Left colon (tissue), 2 donors: ENCODE data around the gene TLX1. TPM values are rescaled to one million over a fixed set of nuclear protein-coding genes. Genes with fewer than 3 reads are reported as not detected.

ENCODE experiments used
- ATAC-seq: fragments of 200-7000 bp; cut with Tn5 transposase; one replicate; pipeline ENCODE4 v1.9.1; 2020; ENCODE audit warnings: mild to moderate bottlenecking, moderate library complexity
- DNase-seq, 2 donors: peaks; one replicate each; pipeline ENCODE4 v3.0.0-alpha.2; 2020
- intact Hi-C, 2 donors: fragments of 100-400 bp; cut with DNase I in 1 of 2; cut with micrococcal nuclease in 1 of 2; formaldehyde crosslinking; loops; one replicate each; pipeline versions ENCODE4 v1.11.2 to v1.14.0; 2022; cut with DNase I, micrococcal nuclease
- total RNA-seq, 2 donors: library from RNA; stranded (reverse); fragmentation: NEBNext Ultra II Directional; extraction: Animal tissue kit (Norgen Biotek cat#: 25700); gene quantifications; one replicate each; pipeline ENCODE4 v1.2.1, GENCODE V29; 2021
- donor health status: DM: no; HTN: no; CAD: no.
- donor health status: DM: yes; HTN: yes; CAD: no.

TLX1 gene
- total RNA-seq, 2 donors from 2014 or later = 0.12 to 1.7 TPM

DNA sequence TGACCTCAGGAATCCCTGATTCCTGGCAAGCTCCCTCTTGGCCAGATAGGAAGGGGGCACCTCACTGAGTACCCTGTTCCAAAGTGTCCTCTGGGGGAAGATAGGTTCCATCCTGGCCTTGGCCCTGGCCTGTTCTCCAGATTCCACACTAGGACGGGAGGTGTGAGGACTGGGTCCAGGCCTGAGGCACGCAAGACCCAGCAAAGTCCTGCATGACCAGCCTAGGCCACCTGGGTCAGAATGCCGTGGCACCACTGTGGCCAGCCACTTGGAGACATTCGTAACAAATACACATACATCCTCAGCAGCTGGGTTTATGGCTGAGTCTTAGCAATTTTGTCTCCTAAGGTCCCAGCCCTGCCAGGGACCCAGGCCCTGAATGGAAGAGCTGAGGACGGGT, 23.3 kb upstream of the TLX1 start:
- no peak for ATAC-seq

DNA sequence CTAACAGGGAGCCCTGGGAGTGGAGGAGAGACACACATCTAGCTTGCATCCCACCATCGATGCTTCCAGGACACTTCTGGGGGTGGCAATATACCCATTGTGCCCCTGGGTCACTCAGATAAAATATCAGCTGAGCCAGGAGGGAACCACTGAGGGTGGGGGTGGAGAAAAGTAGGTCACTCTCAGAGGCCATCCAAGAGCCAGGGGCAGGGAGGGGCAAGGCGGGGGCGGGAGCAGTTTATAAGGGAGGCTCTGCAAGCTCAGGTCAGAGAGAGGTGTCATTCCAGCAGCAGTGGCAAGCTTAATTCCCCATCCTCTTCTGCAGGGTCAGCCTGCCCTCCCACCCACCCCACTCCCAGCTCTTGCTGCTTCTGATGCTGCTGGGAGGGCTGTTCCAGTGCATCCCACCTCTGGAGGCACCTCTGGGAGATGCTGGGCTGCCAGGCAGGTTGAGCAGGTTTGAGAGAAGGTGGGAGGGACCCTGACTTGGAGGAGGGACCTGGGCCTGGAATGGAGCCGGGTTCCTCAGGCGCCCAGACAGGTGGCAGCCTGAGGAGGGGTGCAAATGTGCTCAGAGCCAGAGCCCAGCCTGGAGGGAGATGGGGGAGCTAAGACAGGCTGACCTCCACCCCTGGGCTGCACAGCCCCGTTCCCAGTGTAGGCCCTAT, 20.1 kb upstream of the TLX1 start:
- DNase-seq (no peak), ATAC-seq (peak; percentile 42)
- intact Hi-C loops = no loop called here

More for the DNA sequence above, 23.3 kb upstream of the TLX1 start:
- no peak for DNase-seq
- intact Hi-C loops = no loop called here

DNA sequence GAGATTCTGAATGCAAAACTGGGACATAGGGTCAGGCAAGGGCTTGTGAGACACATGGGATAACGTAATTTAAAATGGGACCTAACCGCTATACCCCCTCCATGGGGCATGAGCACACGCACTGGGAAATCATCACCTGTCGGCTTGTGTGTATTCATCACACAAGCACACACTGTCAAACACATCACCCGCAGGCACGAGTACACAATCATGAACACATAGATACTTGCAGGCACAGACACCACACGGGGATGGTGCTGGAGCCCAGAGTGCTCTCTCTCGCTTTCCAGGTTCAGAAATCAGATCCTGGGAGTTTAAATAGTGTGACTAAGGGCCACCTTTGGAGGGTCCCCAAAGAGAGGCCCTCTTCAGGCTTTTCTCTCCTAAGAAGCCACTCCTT, 19.6 kb upstream of the TLX1 start:
- no peak for ATAC-seq
- intact Hi-C loops = no loop called here
- no peak for DNase-seq

DNA sequence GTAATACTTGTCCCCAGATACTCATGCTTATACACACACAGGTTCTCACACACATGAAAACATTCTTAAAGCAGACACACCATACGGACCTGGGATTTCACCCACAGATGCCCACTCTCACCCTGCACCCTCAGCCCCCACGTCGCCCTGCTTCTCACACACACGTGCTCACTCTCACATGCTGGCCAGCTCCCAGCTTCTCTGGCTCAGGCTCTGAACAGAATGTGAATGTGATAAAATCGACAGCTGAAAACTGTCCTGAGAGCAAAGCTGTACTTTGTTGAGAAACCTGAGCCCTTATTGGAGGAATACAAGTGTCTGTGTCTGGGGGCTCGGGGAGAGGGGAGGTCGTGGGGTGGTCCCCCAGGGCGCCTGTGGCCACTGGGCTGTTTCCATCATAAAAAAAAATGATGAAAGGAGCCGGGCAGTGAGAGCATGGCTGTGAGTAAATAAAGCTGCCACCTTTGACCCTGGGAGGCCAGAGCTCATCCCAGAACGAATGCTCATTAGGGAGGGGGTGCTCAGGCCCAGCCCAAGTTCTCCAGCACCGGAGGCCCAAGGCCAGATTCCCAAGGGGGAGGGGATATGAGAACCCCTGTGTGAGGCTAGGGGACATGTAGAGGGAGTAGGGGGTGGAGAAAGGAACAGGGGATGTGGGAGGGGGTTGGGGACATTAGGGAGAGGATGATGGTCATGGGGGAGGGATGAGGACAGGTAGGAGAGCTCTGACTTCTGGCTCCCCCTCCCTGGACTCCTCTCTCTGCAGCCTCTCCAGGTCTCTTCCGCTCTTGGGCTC, 18.1 kb upstream of the TLX1 start:
- DNase-seq = no peak
- peak; percentile 55 for ATAC-seq
- intact Hi-C loops = no loop called here

DNA sequence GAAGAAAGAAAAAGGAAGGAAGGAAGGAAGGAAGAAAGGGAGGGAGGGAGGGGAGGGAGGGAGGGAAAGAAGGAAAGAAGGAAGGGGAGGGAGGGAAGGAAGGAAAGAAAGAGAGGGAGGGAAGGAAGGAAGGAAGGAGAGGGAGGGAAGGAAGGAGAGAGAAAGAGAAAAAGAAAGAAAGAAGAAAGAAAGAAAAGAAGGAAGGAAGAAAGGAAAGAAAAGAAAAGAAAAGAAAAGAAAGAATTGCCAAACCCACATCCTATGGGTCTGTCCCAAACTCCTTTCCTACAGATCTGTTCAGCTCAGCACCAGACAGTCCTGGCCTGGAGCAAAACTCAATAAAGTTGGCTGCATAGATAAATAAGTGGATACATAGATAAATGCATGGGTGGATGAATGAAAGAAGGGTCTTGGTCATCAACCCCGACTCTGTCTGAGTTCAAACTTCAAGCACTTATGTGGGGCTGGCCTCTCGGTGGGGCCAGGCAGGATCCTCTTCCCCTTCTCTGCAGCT, 17.2 kb upstream of the TLX1 start:
- intact Hi-C loops = no loop called here
- ATAC-seq (no peak), DNase-seq (no peak)

DNA sequence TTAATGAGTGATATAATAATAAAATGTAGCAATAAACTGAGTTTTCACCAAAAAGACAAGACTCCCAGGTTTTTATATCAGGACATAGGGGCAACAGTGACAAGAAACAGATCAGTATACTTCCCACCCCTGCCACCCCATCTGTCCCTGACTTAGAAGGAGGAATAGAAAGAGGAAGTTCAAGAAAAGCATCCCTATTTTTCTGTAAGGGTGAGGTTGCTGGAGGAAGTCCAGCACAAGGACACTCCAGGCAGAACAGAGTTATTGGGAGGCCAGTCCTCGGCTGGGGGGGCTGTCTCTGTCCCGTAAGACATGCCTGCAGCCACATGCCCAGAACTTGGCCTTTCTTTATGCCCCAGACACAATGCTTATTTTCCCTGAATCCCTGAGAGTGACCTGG, 16.5 kb upstream of the TLX1 start:
- intact Hi-C loops = no loop called here
- ATAC-seq = no peak
- DNase-seq = no peak

DNA sequence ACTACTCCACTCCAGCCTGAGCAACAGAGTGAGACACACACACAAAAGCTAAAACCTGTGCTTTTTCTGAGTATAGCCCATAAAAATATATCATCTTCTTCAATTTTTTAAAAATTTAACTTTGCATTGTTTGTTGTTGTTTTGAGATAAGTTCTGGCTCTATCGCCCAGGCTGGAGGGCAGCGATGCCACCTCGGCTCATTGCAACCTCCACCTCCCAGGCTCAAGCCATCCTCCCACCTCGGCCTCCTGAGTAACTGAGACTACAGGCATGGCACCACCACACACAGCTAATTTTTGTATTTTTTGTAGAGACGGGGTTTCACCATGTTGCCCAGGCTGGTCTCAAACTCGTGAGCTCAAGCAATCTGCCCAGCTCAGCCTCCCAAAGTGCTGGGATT, 14.3 kb upstream of the TLX1 start:
- no peak for DNase-seq
- intact Hi-C loops = no loop called here
- no peak for ATAC-seq

DNA sequence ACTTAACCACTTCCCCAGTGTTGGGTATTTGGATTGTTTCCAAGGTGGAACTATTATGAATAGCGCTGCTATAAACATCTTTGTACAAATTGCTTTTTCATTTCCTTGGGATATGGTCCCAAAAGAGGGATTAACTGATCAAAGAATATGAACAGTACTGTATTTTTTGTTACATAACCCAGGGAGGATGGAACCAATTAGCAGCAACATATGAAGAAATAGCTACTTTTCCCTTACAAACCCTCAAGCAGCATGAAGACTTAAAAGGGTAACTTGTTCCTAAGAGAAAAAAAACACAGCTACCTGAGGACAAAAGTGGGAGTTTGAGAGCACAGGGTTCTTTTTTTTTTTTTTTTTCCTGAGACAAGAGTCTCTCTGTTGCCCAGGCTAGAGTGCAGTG, 13.1 kb upstream of the TLX1 start:
- DNase-seq (no peak), ATAC-seq (no peak)
- intact Hi-C loops = no loop called here

DNA sequence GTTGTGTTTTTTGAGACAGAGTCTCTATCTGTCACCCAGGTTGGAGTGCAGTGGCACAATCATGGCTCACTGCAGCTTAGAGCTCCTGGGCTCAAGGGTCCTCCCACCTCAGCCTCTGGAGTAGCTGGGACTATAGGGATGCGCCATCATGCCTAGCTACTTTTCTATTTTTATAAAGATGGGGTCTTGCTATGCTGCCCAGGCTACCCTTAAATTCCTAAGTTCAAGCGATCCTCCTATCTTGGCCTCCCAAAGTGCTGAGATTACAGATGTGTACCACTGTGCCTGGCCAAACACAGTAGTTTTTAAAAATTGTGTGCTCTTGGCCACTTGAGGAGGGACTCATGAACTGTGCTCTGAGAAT, 10.6 kb upstream of the TLX1 start:
- DNase-seq (no peak), ATAC-seq (no peak)
- intact Hi-C loops = no loop called here

DNA sequence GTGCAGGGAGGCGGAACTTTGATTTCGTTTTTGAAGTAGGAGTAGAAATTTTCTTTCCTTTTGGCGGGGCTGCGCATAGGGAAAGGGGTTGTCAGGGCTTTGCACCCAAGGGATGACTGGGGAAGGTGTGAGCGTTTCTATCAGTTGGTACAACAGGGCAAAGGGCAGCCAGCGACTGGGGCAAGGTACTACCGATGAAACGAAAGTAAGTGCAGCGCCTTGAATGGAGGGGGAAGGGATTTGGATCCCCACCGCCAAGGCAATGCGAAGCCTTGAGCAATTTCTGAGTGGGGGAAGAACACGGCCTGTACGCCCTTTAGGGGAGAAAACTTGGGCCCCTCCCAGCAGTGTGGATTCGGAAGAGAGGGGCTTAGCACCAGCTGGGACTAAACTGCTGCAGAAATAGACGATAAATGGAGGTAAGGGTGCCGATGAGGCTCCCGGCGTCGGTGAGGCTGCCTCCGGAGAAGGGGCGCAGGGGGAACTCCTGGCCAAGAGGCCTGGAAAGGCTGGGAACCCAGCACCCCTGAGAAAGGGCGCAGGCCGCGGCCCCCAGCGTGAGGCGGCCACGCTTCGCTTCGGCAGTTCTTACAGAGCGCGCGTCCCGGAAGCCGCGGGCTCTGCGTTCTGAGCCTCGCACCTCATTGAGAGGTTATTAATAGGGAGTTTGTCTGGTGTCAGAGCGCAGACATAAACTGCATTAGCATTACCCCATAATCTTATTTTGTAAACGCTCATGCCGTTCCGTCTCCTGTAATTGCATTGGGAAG, 10.0 kb upstream of the TLX1 start:
- DNase-seq (peak; percentile 76 to 77), ATAC-seq (peak; percentile 90)
- intact Hi-C loops = no loop called here

DNA sequence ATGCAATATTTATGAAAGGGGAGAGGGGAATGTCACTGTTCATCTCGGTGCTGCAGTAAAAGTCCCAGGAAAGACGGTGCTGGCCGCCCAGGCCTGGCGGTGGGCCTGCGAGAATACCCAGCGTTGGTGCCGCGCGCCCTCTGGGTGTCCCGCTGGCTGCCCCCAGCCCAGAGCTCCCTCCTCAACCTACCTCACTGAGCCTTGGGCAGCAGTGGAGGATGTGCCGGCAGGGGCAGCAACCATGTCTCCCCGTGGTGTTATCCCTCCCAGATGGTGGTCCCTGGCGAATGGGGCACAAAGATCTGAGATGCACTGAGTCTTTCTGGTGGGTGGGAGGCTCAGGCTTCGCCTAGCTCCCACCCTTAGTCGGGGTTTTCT, 9.5 kb upstream of the TLX1 start:
- DNase-seq = no peak
- intact Hi-C loops = no loop called here
- ATAC-seq = no peak

DNA sequence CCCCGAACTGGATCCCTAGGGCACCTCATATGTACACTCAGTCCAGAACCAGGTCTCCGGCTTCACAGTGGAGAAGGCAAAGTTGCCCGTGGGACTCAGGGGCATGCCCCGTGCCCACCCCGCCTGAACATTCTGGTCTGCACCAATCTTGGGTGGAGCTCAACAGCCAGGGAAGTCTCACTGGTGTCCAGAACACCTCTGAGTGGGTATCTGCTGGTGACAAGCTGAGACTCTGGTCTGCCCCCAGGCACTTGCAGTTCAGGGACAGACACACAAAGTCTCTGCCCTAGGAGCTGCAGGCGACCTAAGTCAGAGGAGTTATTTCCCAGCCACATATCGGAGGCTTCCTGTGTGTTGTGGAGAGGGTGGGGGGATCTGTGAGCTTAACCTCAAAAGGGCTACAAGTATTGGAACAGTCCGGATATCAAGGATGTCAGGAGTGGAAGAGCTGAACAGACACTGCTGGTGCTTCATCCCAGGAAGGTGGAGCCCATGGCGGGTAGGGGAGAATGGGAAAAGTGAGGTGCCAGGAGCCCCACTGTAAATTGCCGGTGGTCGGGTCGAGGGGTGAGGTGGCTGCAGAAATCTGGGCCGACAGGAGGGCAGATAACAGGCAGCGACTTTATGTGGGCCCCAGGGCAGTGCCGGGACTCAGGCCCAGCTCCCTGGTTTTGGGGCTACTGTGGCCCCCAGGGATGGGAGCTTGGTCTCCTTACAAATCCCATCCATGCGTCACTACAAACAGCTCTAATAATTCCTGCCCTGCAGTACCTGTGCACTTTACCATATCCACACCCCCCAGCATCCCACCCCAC, 8.6 kb upstream of the TLX1 start:
- ATAC-seq = no peak
- DNase-seq = no peak
- intact Hi-C loops = no loop called here

DNA sequence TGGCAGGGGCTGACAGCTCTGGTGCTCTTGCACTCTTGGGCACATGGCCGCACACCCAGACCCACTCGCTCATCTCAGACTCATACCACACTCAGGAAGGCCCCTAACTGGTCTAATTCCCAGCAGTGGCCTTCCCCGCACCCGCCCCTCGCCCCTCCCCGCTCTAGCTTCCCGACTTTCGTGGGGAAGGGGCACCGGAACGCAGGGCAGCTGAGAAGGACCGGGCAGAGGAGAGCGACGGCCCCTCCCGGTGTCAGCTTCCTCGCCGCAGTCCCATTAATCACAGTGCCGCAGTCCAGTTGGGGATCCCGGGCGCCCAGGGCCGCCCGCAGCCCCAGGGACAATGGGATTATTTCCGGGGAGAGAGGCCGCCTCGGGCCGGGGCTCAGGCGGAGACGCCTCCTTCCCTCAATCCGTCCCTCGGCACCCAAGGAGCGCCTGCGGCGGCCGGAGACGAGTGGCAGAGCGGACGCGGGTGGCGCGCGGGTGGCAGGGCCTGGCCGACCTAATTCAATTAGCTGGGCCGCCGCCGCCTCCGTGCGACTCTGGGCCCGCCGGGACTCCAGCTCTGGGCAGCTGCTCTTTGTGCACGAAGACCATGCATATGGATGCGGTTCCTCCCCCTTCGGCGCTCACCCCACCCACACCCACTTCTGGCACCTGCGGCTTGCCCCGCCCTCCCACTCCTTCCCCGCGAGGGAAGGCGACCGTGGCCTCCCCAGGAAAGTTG, 7.8 kb upstream of the TLX1 start:
- intact Hi-C loops = no loop called here
- DNase-seq (peak in 1 of 2 donors; percentile 54), ATAC-seq (peak; percentile 59)

DNA sequence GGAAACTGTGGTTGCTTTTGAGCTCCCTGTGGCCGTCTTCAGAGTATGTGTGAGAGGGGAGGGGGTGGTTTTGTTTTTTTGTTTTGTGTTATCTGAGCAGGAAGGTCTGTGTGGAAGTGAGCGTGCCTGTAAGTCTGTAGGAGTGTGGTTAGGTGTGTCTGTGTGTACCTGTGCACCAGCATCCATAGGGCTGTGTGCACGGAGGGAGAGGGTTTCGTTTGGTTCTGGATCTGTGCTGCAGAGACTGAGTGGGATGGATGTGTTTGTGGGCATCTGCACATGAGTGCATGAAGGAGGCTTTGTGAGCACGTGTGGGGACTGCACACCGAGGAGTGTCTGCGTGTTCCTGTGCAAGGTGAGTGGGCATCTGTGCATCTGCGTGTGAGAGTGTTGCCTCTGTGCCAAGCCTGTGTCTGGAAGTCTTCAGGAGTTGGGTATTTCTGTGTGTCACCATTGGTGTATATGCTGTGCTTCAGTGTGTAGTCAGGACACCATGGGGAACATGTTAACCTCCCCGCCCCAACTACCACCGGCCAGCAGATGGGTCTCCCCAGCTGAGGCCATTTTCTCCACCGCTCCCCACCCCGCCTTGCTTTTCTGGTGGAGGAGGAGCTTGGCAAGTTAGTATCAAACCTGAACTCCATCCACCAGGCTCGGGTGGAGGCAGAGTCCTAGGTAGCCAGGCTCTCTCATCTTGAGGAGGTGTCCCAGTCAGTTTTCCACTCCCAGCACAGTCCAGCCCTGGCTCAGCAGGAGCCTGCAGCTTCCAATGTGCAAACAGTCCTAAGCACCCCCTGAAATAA, 7.1 kb upstream of the TLX1 start:
- DNase-seq = no peak
- intact Hi-C loops = no loop called here
- peak; percentile 34 for ATAC-seq

DNA sequence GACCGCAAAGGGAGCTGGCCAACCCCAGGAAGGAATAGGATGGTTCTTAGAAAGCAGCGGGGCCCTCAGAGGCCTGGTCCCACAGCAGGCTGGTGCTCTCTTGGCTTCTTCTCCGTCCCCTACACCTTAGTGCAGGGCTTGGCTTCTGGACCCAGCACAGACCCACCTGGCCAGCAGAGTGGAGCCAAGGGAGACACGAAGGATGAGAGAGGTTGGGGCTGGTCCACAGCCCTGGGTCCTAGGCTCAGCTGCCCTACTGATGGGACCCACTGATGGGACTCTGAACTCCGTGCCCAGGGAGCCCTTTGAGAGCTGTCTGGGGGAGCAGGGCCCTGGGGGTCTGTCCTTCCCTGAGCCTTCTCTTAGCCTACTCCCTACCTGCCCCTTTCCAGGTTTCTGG, 6.2 kb upstream of the TLX1 start:
- ATAC-seq (no peak), DNase-seq (no peak)
- intact Hi-C loops = no loop called here

DNA sequence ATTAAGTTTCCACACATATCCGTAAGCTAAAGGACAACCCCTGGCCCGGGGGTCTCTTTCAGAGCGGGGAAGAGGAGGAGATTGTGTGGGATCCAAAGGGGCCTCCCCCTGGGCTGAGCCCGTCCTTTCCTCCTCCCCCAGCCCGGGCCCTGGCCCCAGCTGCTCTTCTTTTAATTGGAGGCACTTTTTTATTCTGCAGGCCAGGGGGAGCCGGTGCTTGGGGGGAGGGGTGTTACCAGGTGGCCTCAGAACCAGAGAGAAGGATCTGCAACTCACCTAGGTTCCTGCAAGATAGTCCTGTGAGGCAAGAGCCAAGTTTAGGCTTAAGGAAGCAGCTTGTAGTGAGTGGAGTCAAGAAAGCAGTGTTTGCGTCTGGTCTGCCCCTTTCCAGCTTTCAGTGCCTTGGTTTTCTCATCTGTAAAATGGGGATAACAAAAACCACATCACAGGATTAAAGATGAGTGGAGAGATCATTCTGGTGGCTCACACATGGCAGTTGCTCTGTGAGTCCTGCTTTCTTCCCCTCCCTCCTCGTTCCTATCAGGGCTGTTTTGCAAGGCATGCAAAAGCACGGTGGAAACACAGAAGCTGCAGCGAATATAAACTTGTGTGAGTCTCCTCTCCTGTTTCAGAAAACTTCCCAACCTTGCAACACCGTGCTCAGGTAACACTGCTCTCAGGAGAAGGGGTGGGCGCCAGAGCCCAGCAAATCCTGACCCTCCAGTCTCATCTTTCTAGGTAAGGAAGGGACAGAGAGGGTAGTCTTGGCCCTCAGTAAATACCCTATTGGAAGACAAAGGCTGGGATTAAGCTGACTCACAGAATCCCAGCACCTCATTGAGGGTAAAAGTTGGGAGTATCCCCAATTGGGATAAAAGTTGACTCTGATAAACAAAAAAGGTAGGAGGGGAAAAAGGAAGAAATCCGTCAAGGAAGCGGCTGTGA, 4.1 kb upstream of the TLX1 start:
- ATAC-seq (no peak), DNase-seq (no peak)
- intact Hi-C loops = no loop called here

DNA sequence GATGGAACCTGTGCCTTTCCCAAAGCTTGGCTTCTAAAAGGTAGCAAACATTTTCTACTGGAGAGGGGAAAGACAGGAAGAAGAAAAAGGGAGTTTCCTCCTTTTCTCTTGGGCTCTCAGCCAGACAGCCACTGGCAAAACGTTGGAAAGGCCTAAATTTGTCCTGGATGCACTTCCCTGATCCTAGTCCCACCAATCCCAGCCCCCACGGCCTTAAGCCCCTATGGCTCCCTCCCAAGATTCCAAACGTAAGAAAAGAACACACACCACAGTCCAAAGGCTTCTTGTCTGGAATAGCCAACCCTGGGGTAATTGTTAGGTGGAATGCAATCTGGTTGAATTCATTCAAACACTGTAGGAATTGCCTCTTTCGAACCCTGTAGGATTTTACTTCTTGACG, 959 bp upstream of the TLX1 start:
- no peak for ATAC-seq
- no peak for DNase-seq
- intact Hi-C loops = no loop called here
